ENCODE results near the gene AP4B1.
A peak's percentile ranks its signal among the peaks of the same experiment; 100 is the strongest.

The AP4B1 gene

GRCh38 chr1:113928187-113928930, 23.8 kb upstream of the AP4B1 start:
- Mint-ChIP-seq H3K27ac (peak overlapping the region; percentile 99 to 100), H3K36me3 (ENCODE audit: insufficient read depth) (peaks cover 55% of the 10 kb centered on the region), H3K4me3 (peak overlapping the region; percentile 92 to 93), H3K4me1 (ENCODE audit: low read depth in 2 of 2) (peaks cover 36 to 44% of the 10 kb centered on the region in 2 donors), H3K27me3 (no peaks in the 10 kb centered on the region), H3K9me3 (no peaks in the 10 kb centered on the region)
- no peak for DNase-seq
- no peak for ATAC-seq (replicated peaks)

GRCh38 chr1:113924473-113924872, 19.9 kb upstream of the AP4B1 start:
- H3K27ac Mint-ChIP-seq, result no peak overlapping the region
- peaks cover 10 to 14% of the 10 kb centered on the region in 2 donors for H3K4me1 Mint-ChIP-seq (ENCODE audit: low read depth in 2 of 2)
- peaks cover 22% of the 10 kb centered on the region for H3K36me3 Mint-ChIP-seq (ENCODE audit: insufficient read depth)

DNA sequence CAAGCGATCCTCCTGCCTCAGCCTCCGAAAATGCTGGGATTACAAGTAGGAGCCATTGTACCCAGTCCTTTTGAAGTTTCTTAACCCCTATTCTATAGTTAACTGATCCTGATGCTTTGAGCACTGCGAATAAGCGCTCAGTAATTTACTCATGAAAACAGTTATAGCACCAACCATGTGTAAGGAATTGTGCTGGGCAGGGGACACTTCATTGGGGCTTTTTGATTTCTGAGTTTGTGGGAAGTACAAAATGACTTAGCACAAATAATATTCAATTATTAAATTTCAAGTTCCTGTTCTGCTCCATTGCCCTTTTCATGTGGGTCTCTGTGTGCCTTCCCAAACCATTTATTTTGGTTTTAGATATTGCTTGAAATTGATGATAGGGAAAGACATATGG, 18.4 kb upstream of the AP4B1 start:
- Mint-ChIP-seq H3K27ac (no peak overlapping the region), H3K27me3 (no peaks in the 10 kb centered on the region), H3K4me3 (no peak overlapping the region), H3K4me1 (ENCODE audit: low read depth in 2 of 2) (peaks cover 3 to 4% of the 10 kb centered on the region in 2 donors), H3K36me3 (ENCODE audit: insufficient read depth) (peaks cover 8% of the 10 kb centered on the region), H3K9me3 (no peaks in the 10 kb centered on the region)
- ATAC-seq (replicated peaks) (no peak), DNase-seq (no peak)

More at GRCh38 chr1:113924473-113924872, 19.9 kb upstream of the AP4B1 start:
- Mint-ChIP-seq H3K9me3 (no peaks in the 10 kb centered on the region), H3K27me3 (no peaks in the 10 kb centered on the region), H3K4me3 (no peak overlapping the region)
- DNase-seq (no peak), ATAC-seq (replicated peaks) (no peak)

DNA sequence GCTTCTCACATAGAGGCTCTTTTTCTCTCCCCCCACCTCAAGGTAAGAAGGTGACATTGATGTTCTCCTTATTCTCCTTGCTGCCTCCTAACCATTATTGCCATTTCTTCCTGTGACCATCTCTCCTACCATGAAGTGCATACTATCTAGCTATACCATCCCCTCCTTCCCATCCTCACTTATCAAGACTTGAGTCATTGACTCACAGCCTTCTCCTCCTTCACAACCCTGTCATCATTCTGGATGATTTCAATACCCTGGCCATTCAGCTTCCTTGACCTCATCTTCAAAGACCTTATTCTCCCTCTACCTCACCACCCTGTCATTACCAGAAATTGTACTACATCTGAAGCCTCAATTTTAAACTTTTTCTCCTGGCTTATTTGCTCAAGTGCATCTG, 13.6 kb upstream of the AP4B1 start:
- DNase-seq, result no peak
- H3K27ac Mint-ChIP-seq, result no peak overlapping the region
- H3K4me1 Mint-ChIP-seq (ENCODE audit: low read depth in 2 of 2), result peaks cover 0 to 5% of the 10 kb centered on the region in 2 donors
- no peaks in the 10 kb centered on the region for H3K36me3 Mint-ChIP-seq (ENCODE audit: insufficient read depth)
- no peaks in the 10 kb centered on the region for H3K9me3 Mint-ChIP-seq
- no peak overlapping the region for H3K4me3 Mint-ChIP-seq
- no peak for ATAC-seq (replicated peaks)
- H3K27me3 Mint-ChIP-seq, result no peaks in the 10 kb centered on the region

- no peak for DNase-seq
- Mint-ChIP-seq H3K27me3 (no peaks in the 10 kb centered on the region), H3K4me1 (ENCODE audit: low read depth in 2 of 2) (peaks cover 0 to 5% of the 10 kb centered on the region in 2 donors), H3K36me3 (ENCODE audit: insufficient read depth) (peaks cover 3% of the 10 kb centered on the region), H3K27ac (no peak overlapping the region), H3K4me3 (no peak overlapping the region), H3K9me3 (no peaks in the 10 kb centered on the region)
- ATAC-seq (replicated peaks), result no peak
Measured at GRCh38 chr1:113917400-113918082, 12.9 kb upstream of the AP4B1 start.

- DNase-seq, result no peak
- H3K36me3 Mint-ChIP-seq (ENCODE audit: insufficient read depth), result peaks cover 4% of the 10 kb centered on the region
- H3K9me3 Mint-ChIP-seq, result no peaks in the 10 kb centered on the region
- no peak overlapping the region for H3K27ac Mint-ChIP-seq
- no peaks in the 10 kb centered on the region for H3K27me3 Mint-ChIP-seq
- no peak for ATAC-seq (replicated peaks)
- H3K4me1 Mint-ChIP-seq (ENCODE audit: low read depth in 2 of 2), result peaks cover 0 to 5% of the 10 kb centered on the region in 2 donors
- H3K4me3 Mint-ChIP-seq, result no peak overlapping the region
Measured at GRCh38 chr1:113916974-113917373, 12.4 kb upstream of the AP4B1 start.

DNA sequence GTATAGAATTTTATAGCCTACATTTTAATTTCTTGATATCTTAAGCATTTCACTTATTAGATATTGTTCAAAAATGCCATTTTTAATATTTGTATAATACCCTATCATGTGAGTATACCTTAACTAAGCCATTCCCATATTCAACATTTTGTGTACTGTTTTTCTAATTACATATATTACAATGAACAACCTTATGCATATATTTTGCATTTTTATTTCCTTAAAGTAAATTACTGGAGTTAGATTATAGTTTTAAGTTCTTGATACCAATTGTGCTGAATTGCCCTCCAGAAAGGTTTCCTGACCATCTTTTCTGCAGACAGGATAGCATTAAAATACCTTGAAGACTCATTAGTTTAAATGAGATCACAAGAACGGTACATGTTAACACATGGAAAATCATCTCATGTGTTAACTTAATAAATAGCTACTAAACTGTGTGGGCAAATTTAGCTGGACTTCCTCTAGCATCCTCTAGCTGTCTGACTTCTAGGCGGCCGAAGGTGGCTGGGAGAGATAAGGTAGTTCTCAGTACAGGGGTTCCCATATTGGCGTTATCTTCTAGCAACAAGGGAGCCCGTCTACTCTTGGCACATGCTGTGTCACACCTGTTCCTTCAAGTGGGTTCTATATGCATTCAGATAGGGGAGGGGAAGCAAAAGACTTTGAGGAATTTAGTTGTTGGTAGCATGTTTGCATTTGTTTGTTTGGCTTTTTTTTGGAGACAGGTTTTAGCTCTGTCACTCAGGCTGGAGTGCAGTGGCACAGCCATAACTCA, 9.5 kb upstream of the AP4B1 start:
- Mint-ChIP-seq H3K27me3 (no peaks in the 10 kb centered on the region), H3K9me3 (no peaks in the 10 kb centered on the region)
- no peak for ATAC-seq (replicated peaks)

DNA sequence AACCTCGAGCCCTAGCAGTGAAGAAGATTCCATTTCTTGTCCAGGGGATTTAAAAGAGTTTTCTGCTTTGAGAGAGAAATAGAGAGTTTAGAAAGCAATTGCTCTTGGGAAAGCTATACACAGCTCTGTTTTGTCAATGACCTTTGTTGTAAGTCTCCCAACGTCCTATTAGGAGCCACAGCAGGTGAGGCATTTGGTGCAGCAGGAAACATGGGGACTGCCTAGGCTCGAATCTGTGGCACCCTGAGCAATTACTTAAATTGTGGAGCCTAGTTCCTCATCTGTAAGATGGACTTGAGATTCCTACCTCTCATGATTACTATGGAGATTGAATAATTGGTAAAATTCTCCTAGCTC, 8.7 kb upstream of the AP4B1 start:
- no peak for ATAC-seq (replicated peaks)
- H3K9me3 Mint-ChIP-seq, result no peaks in the 10 kb centered on the region
- H3K36me3 Mint-ChIP-seq (ENCODE audit: insufficient read depth), result peaks cover 15% of the 10 kb centered on the region
- H3K27ac Mint-ChIP-seq, result no peak overlapping the region
- no peak for DNase-seq
- peaks cover 2 to 5% of the 10 kb centered on the region in 2 donors for H3K4me1 Mint-ChIP-seq (ENCODE audit: low read depth in 2 of 2)
- H3K27me3 Mint-ChIP-seq, result no peaks in the 10 kb centered on the region
- H3K4me3 Mint-ChIP-seq, result no peak overlapping the region

More for the DNA sequence above, 9.5 kb upstream of the AP4B1 start:
- Mint-ChIP-seq H3K36me3 (ENCODE audit: insufficient read depth) (peaks cover 12% of the 10 kb centered on the region), H3K4me3 (no peak overlapping the region), H3K4me1 (ENCODE audit: low read depth in 2 of 2) (peaks cover 0 to 5% of the 10 kb centered on the region in 2 donors), H3K27ac (no peak overlapping the region)
- DNase-seq, result no peak

- H3K4me1 Mint-ChIP-seq (ENCODE audit: low read depth in 2 of 2), result peaks cover 2 to 5% of the 10 kb centered on the region in 2 donors
- H3K9me3 Mint-ChIP-seq, result no peaks in the 10 kb centered on the region
- no peak overlapping the region for H3K27ac Mint-ChIP-seq
- no peaks in the 10 kb centered on the region for H3K27me3 Mint-ChIP-seq
- ATAC-seq (replicated peaks) (no peak), DNase-seq (no peak)
- no peak overlapping the region for H3K4me3 Mint-ChIP-seq
- H3K36me3 Mint-ChIP-seq (ENCODE audit: insufficient read depth), result peaks cover 18% of the 10 kb centered on the region
Measured at GRCh38 chr1:113912594-113913311, 8.2 kb upstream of the AP4B1 start.

DNA sequence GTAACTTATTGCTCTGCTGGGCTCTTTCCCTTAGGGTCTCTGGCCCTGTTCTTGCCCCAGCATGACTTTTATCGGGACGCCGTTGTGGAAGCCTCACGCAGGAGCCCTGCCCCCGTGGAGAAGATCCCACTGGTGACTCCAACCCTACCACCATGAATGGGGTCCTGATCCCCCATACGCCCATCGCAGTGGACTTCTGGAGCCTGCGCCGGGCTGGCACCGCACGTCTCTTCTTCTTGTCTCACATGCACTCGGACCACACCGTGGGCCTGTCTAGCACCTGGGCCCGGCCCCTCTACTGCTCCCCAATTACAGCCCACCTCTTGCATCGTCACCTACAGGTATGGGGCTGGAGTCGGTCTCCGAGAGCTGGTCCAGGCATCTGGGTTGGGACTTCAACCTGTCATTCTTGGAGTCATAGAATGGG, 849 bp upstream of the AP4B1 start:
- peak overlapping the region; percentile 89 to 91 for H3K4me3 Mint-ChIP-seq
- DNase-seq, result no peak
- H3K36me3 Mint-ChIP-seq (ENCODE audit: insufficient read depth), result peaks cover 26% of the 10 kb centered on the region
- no peak for ATAC-seq (replicated peaks)
- H3K27me3 Mint-ChIP-seq, result no peaks in the 10 kb centered on the region
- peaks cover 37 to 42% of the 10 kb centered on the region in 2 donors for H3K4me1 Mint-ChIP-seq (ENCODE audit: low read depth in 2 of 2)
- H3K9me3 Mint-ChIP-seq, result no peaks in the 10 kb centered on the region
- H3K27ac Mint-ChIP-seq, result peak overlapping the region; percentile 97 to 98

- Mint-ChIP-seq H3K27me3 (no peaks in the 10 kb centered on the region), H3K4me3 (peak overlapping the region; percentile 89 to 91), H3K27ac (peak overlapping the region; percentile 97 to 98), H3K36me3 (ENCODE audit: insufficient read depth) (peaks cover 34% of the 10 kb centered on the region), H3K4me1 (ENCODE audit: low read depth in 2 of 2) (peaks cover 41 to 53% of the 10 kb centered on the region in 2 donors), H3K9me3 (no peaks in the 10 kb centered on the region)
- ATAC-seq (replicated peaks), result peak; percentile 33
- DNase-seq, result peak in 1 of 3 experiments; percentile 46
Measured at GRCh38 chr1:113904293-113904673, 316 bp downstream of the AP4B1 start.

DNA sequence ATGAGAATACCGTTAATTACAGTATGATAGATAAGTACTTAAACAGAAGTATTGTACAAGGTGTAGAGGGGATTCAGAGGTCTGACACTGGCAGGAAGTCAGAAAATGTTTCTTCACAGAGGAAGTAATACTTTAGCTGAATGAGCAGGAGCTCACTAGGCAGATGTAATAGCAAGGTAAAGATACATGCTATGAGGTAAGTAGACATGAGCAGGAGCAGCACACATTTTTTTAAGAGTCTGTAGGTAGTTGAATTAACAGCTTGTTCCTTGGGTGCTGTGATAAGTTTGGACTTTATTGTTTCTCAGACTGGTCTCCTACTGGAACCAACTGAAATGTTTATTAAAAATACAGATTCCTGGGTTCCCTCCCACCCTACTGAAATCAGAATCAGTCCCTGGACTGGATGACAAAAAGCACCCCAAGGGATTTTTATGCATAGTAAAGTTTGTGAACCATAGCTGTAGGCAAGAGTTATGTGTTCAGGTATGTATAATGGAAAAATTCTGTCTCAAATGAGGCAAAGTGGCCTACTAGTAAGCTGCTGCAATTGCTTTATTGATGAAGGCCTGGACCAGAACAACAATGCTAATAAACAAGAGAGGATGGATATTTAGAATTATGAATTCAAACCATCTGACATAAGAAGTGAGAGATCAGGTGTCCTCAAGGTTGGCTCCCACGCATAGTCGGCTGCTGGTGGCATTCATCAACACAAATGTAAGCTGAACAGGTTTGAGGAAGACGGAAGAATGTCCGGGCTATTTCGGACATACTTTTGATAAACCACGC, 902 bp downstream of the AP4B1 start:
- H3K4me1 Mint-ChIP-seq (ENCODE audit: low read depth in 2 of 2), result peaks cover 40 to 56% of the 10 kb centered on the region in 2 donors
- peak overlapping the region; percentile 89 to 91 for H3K4me3 Mint-ChIP-seq
- peaks cover 38% of the 10 kb centered on the region for H3K36me3 Mint-ChIP-seq (ENCODE audit: insufficient read depth)
- H3K27me3 Mint-ChIP-seq, result no peaks in the 10 kb centered on the region
- no peak for ATAC-seq (replicated peaks)
- H3K27ac Mint-ChIP-seq, result peak overlapping the region; percentile 97 to 98
- no peaks in the 10 kb centered on the region for H3K9me3 Mint-ChIP-seq
- DNase-seq, result peak; percentile 3 to 17 (median 4)

All from effector memory CD8-positive, alpha-beta T cell (primary cell).